A549 (cell line): ENCODE data around the gene VPS41. TPM values are rescaled to one million over a fixed set of nuclear protein-coding genes. Genes with fewer than 3 reads are reported as not detected.

Experiments used
- ATAC-seq, 2 experiments: fragments of 200-7000 bp in 1 of 2; fragments of >200 bp in 1 of 2; cut with Nextera tagmentation in 1 of 2; cut with Tn5 transposase in 1 of 2; 3 replicates each; pipeline versions ENCODE4 v1.8.0 to v1.9.1; 2018 to 2020; ENCODE audit warnings: mild to moderate bottlenecking in 1 of 2, moderate library complexity in 1 of 2
- CTCF ChIA-PET: fragments of 300-600 bp; sonication (Branson Sonifier 250); formaldehyde crosslinking; extraction: SDS; loops from one replicate; lab custom pipeline; 2021; ENCODE audit warnings: antibody characterized with exemption, inconsistent platforms; lab: Yijun Ruan, JAX
- POLR2A ChIA-PET: fragments of 350-600 bp; formaldehyde crosslinking; extraction: SDS; loops from one replicate; lab custom pipeline; 2021; ENCODE audit warnings: antibody characterized with exemption, inconsistent platforms; lab: Yijun Ruan, JAX
- DNase-seq, 2 experiments: peaks; one replicate each; pipeline versions ENCODE4 v3.0.0 to v3.0.0-alpha.2; 2011 to 2016; ENCODE audit warnings: low read depth in 1 of 2, low spot score in 1 of 2
- FAIRE-seq: peaks from 2 replicates; lab custom pipeline; 2011; peaks lifted over from hg19 to GRCh38; lab: Jason Lieb, UNC
- H3K27ac ChIP-seq, 2 experiments: fragments of >200 bp; sonication (Bioruptor Twin); formaldehyde crosslinking; 3 replicates each; pipeline ENCODE4 v1.5.1; 2016 to 2017
- H3K4me1 ChIP-seq: fragments of >200 bp; sonication (Bioruptor Twin); formaldehyde crosslinking; 3 replicates; pipeline ENCODE4 v1.6.1; 2016
- H3K4me2 ChIP-seq: fragments of >200 bp; sonication (Bioruptor Twin); formaldehyde crosslinking; 3 replicates; pipeline ENCODE4 v1.6.1; 2016
- H3K4me3 ChIP-seq: fragments of >200 bp; sonication (Bioruptor Twin); formaldehyde crosslinking; 3 replicates; pipeline ENCODE4 v1.5.1; 2016
- H3K9me3 ChIP-seq: fragments of >200 bp; sonication (Bioruptor Twin); formaldehyde crosslinking; 3 replicates; pipeline ENCODE4 v1.6.1; 2016
- CEBPB ChIP-seq, 2 experiments: fragments of >200 bp in 1 of 2; sonication (Bioruptor Twin) in 1 of 2; formaldehyde crosslinking in 1 of 2; IDR thresholded peaks; 2 replicates each; pipeline ENCODE4 v1.6.1; 2012 to 2016
- EHF ChIP-seq: fragments of 250-450 bp; sonication (Bioruptor Pico); IDR thresholded peaks from 2 replicates; pipeline ENCODE4 v1.5.0; 2020; ENCODE audit warnings: mild to moderate bottlenecking
- ESRRA ChIP-seq: fragments of 150-350 bp; IDR thresholded peaks from 2 replicates; pipeline ENCODE4 v1.6.1; 2014; ENCODE audit warnings: mild to moderate bottlenecking, low read length, borderline replicate concordance
- FOXS1 ChIP-seq: fragments of 250-450 bp; sonication (Bioruptor Pico); IDR thresholded peaks from 2 replicates; pipeline ENCODE4 v1.5.0; 2020; ENCODE audit warnings: mild to moderate bottlenecking, moderate library complexity
- HOXB5 ChIP-seq: fragments of 250-450 bp; sonication (Bioruptor Pico); IDR thresholded peaks from 2 replicates; pipeline ENCODE4 v1.5.0; 2020; ENCODE audit warnings: mild to moderate bottlenecking, moderate library complexity
- JUN ChIP-seq, 2 experiments: fragments of >200 bp; sonication (Bioruptor Twin); formaldehyde crosslinking; IDR thresholded peaks; 2 replicates in 1 of 2; 3 replicates in 1 of 2; pipeline ENCODE4 v1.6.1; 2016 to 2017
- KDM5A ChIP-seq: fragments of 200-600 bp; sonication (generic); IDR thresholded peaks from 2 replicates; pipeline ENCODE4 v1.6.1; 2016; ENCODE audit warnings: antibody characterized with exemption, mild to moderate bottlenecking
- NFE2L2 ChIP-seq: fragments of 150-350 bp; conservative IDR thresholded peaks from 2 replicates; pipeline ENCODE4 v1.6.1; 2014; ENCODE audit warnings: low read length
- NPAS2 ChIP-seq: fragments of 250-450 bp; sonication (Bioruptor Pico); IDR thresholded peaks from 2 replicates; pipeline ENCODE4 v1.8.0; 2022; ENCODE audit warnings: mild to moderate bottlenecking, moderate library complexity, borderline replicate concordance
- PHF8 ChIP-seq: fragments of 200-600 bp; sonication (generic); IDR thresholded peaks from 2 replicates; pipeline ENCODE4 v1.6.1; 2016; ENCODE audit warnings: low read depth, mild to moderate bottlenecking, antibody characterized with exemption, moderate library complexity, borderline replicate concordance
- POLR2A ChIP-seq: IDR thresholded peaks from 2 replicates; pipeline ENCODE4 v1.6.1; 2012; ENCODE audit warnings: mild to moderate bottlenecking, low read length
- RAD21 ChIP-seq, 2 experiments: fragments of >200 bp in 1 of 2; sonication (Bioruptor Twin) in 1 of 2; formaldehyde crosslinking in 1 of 2; IDR thresholded peaks in 1 of 2; conservative IDR thresholded peaks in 1 of 2; 2 replicates in 1 of 2; 3 replicates in 1 of 2; pipeline ENCODE4 v1.6.1; 2012 to 2018; ENCODE audit warnings: inconsistent platforms in 1 of 2
- RCOR1 ChIP-seq: fragments of 150-350 bp; IDR thresholded peaks from 2 replicates; pipeline ENCODE4 v1.6.1; 2014; ENCODE audit warnings: antibody characterized with exemption, low read length, low read depth
- TFCP2L1 ChIP-seq: fragments of 250-450 bp; sonication (Bioruptor Pico); IDR thresholded peaks from 2 replicates; pipeline ENCODE4 v1.5.0; 2021; ENCODE audit warnings: mild to moderate bottlenecking
- TP53 ChIP-seq: fragments of 250-450 bp; sonication (Bioruptor Pico); IDR thresholded peaks from 2 replicates; pipeline ENCODE4 v1.5.0; 2021; ENCODE audit warnings: mild to moderate bottlenecking, moderate library complexity
- ZC3H11A ChIP-seq: fragments of 450-650 bp; IDR thresholded peaks from 2 replicates; pipeline ENCODE4 v1.6.1; 2014; ENCODE audit warnings: antibody characterized with exemption, mild to moderate bottlenecking
- ZNF302 ChIP-seq: fragments of 250-450 bp; sonication (Bioruptor Pico); IDR thresholded peaks from 2 replicates; pipeline ENCODE4 v1.9.0; 2021; ENCODE audit warnings: inconsistent platforms, mild to moderate bottlenecking, moderate library complexity
- ZSCAN20 ChIP-seq: fragments of 250-450 bp; sonication (Bioruptor Pico); IDR thresholded peaks from 2 replicates; pipeline ENCODE4 v1.8.0; 2022; ENCODE audit warnings: mild to moderate bottlenecking, moderate library complexity
- whole genome bisulfite sequencing: methylation state at CpG from one replicate; pipeline ENCODE4 v1.1.6; 2017; ENCODE audit errors: missing lambda C conversion rate; 5-methylcytosine and 5-hydroxymethylcytosine counted together
- polyA minus RNA-seq: library from RNA; depleted of rRNA, polyadenylated mRNA; stranded (reverse); fragments of >200 nt; gene quantifications from 2 replicates; pipeline ENCODE4 v1.2.3, GENCODE V29; 2011; rRNA and poly(A)+ RNA removed
- polyA plus RNA-seq, 4 experiments: library from polyadenylated mRNA; depleted of rRNA in 3 of 4; stranded (reverse); fragments of >200 nt; fragmentation: RNase III in 1 of 4; extraction: RNeasy Plus Mini Kit Qiagen cat#74134 plus additional on column Dnase treatment in 1 of 4; gene quantifications; 2 replicates in 3 of 4; 3 replicates in 1 of 4; pipeline ENCODE4 v1.2.3, GENCODE V29; 2011 to 2017
- TF ChIP-seq, protein P1 (sequence below): fragments of 450-650 bp; IDR thresholded peaks from 2 replicates; pipeline ENCODE4 v1.6.1; 2014; ENCODE audit warnings: antibody characterized with exemption
- TF ChIP-seq, protein P2 (sequence below): fragments of 200-600 bp; sonication (generic); IDR thresholded peaks from 2 replicates; pipeline ENCODE4 v1.6.1; 2016; ENCODE audit warnings: antibody characterized with exemption, mild to moderate bottlenecking, moderate library complexity
- TF ChIP-seq, protein P3 (sequence below): fragments of 250-450 bp; sonication (Bioruptor Pico); IDR thresholded peaks from 2 replicates; pipeline ENCODE4 v1.5.0; 2021; ENCODE audit warnings: mild to moderate bottlenecking, moderate library complexity, borderline replicate concordance
- TF ChIP-seq, protein P4 (sequence below): fragments of >200 bp; sonication (Bioruptor Twin); formaldehyde crosslinking; IDR thresholded peaks from 3 replicates; pipeline ENCODE4 v1.5.1; 2016
- TF ChIP-seq, protein P5 (sequence below): IDR thresholded peaks from 2 replicates; pipeline ENCODE4 v1.6.1; 2012

VPS41 gene
- 37.0 and 59.9 TPM in 2 replicates for polyA plus RNA-seq (2011; rRNA removed)
- 5.3 and 6.1 TPM in 2 replicates for polyA plus RNA-seq (2012; cell fraction: cytosol; rRNA removed)
- 6.7 and 11.9 TPM in 2 replicates for polyA plus RNA-seq (2012; cell fraction: nucleus; rRNA removed)
- 23.7 to 26.5 TPM (median 24.6 TPM) in 3 replicates for polyA plus RNA-seq (2017; fragmentation: RNase III; extraction: RNeasy Plus Mini Kit Qiagen cat#74134 plus additional on column Dnase treatment)
- 19.5 and 24.0 TPM in 2 replicates for polyA minus RNA-seq

DNA sequence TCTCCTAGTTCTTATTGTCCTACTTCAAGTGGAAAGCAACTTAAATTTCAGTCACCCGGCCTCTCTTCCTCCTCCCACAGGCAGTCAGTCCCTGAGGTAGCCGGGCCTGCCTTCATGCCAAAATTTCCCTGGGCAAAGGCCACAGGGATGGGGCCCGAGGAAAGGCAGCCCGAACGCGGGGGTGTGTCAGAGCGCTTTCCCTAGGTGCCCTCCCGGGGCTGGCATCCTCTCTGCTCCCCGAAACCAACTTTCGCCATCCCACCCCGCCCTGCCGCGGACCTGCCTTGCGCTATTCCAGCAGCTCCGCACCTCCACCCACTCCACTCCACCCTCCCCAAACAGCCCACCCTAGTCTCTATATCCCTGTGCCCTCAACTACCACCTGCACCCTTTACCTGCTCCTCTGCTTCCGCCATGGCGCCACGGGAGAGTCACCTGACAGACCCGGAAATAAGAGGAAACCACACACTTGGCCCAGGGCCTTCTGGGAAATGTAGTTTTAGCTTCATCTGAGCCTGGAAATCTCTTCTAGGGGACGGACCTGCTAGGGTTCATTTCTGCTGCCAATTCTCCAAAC, at the start of gene VPS41:
TSS of gene VPS41 (minus strand) at position 433 of the 577 bp plus-strand sequence. CDS start at position 416, 17 bp downstream.
- FAIRE-seq = no peak
- TF ChIP-seq NFE2L2 (no peak), EHF (CRISPR knock-in tag) (no peak), NPAS2 (no peak), RAD21 (conservative IDR thresholded peaks at IDR 0.05 in 1 of 2, IDR thresholded peaks at IDR 0.05 in 1 of 2) (no peak), HOXB5 (CRISPR knock-in tag) (no peak), JUN (IDR thresholded peaks at IDR 0.05) (peak in 1 of 2 experiments; percentile 56; a peak in 2 of 5 replicates), RCOR1 (no peak), CEBPB (IDR thresholded peaks at IDR 0.05) (no peak), POLR2A (peak; percentile 47), ESRRA (no peak), ZSCAN20 (CRISPR knock-in tag) (no peak), TFCP2L1 (CRISPR knock-in tag) (no peak), FOXS1 (no peak), ZC3H11A (no peak), TP53 (CRISPR knock-in tag) (no peak), KDM5A (peak; percentile 80), PHF8 (peak; percentile 88), ZNF302 (CRISPR knock-in tag) (no peak)
- TF ChIP-seq, protein P1, sequence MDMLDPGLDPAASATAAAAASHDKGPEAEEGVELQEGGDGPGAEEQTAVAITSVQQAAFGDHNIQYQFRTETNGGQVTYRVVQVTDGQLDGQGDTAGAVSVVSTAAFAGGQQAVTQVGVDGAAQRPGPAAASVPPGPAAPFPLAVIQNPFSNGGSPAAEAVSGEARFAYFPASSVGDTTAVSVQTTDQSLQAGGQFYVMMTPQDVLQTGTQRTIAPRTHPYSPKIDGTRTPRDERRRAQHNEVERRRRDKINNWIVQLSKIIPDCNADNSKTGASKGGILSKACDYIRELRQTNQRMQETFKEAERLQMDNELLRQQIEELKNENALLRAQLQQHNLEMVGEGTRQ = peak; percentile 85
- TF ChIP-seq, protein P2, sequence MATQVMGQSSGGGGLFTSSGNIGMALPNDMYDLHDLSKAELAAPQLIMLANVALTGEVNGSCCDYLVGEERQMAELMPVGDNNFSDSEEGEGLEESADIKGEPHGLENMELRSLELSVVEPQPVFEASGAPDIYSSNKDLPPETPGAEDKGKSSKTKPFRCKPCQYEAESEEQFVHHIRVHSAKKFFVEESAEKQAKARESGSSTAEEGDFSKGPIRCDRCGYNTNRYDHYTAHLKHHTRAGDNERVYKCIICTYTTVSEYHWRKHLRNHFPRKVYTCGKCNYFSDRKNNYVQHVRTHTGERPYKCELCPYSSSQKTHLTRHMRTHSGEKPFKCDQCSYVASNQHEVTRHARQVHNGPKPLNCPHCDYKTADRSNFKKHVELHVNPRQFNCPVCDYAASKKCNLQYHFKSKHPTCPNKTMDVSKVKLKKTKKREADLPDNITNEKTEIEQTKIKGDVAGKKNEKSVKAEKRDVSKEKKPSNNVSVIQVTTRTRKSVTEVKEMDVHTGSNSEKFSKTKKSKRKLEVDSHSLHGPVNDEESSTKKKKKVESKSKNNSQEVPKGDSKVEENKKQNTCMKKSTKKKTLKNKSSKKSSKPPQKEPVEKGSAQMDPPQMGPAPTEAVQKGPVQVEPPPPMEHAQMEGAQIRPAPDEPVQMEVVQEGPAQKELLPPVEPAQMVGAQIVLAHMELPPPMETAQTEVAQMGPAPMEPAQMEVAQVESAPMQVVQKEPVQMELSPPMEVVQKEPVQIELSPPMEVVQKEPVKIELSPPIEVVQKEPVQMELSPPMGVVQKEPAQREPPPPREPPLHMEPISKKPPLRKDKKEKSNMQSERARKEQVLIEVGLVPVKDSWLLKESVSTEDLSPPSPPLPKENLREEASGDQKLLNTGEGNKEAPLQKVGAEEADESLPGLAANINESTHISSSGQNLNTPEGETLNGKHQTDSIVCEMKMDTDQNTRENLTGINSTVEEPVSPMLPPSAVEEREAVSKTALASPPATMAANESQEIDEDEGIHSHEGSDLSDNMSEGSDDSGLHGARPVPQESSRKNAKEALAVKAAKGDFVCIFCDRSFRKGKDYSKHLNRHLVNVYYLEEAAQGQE = no peak
- TF ChIP-seq, protein P3, sequence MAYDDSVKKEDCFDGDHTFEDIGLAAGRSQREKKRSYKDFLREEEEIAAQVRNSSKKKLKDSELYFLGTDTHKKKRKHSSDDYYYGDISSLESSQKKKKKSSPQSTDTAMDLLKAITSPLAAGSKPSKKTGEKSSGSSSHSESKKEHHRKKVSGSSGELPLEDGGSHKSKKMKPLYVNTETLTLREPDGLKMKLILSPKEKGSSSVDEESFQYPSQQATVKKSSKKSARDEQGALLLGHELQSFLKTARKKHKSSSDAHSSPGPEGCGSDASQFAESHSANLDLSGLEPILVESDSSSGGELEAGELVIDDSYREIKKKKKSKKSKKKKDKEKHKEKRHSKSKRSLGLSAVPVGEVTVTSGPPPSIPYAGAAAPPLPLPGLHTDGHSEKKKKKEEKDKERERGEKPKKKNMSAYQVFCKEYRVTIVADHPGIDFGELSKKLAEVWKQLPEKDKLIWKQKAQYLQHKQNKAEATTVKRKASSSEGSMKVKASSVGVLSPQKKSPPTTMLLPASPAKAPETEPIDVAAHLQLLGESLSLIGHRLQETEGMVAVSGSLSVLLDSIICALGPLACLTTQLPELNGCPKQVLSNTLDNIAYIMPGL (CRISPR knock-in tag) = no peak
- TF ChIP-seq, protein P4, sequence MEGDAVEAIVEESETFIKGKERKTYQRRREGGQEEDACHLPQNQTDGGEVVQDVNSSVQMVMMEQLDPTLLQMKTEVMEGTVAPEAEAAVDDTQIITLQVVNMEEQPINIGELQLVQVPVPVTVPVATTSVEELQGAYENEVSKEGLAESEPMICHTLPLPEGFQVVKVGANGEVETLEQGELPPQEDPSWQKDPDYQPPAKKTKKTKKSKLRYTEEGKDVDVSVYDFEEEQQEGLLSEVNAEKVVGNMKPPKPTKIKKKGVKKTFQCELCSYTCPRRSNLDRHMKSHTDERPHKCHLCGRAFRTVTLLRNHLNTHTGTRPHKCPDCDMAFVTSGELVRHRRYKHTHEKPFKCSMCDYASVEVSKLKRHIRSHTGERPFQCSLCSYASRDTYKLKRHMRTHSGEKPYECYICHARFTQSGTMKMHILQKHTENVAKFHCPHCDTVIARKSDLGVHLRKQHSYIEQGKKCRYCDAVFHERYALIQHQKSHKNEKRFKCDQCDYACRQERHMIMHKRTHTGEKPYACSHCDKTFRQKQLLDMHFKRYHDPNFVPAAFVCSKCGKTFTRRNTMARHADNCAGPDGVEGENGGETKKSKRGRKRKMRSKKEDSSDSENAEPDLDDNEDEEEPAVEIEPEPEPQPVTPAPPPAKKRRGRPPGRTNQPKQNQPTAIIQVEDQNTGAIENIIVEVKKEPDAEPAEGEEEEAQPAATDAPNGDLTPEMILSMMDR = no peak
- TF ChIP-seq, protein P5, sequence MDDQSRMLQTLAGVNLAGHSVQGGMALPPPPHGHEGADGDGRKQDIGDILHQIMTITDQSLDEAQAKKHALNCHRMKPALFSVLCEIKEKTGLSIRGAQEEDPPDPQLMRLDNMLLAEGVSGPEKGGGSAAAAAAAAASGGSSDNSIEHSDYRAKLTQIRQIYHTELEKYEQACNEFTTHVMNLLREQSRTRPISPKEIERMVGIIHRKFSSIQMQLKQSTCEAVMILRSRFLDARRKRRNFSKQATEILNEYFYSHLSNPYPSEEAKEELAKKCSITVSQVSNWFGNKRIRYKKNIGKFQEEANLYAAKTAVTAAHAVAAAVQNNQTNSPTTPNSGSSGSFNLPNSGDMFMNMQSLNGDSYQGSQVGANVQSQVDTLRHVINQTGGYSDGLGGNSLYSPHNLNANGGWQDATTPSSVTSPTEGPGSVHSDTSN = no peak
- TF ChIP-seq, all 56 proteins: peak for 5
- H3K4me3 ChIP-seq = peak within 1 kb of the TSS; percentile 60
- ChIA-PET CTCF (interaction anchor here (1.1 kb wide), 1 partner anchor 32 kb away, joined by 3 read pairs; no protein-coding TSS in a partner anchor), POLR2A (interaction anchor here (0.6 to 1.0 kb wide), 5 partner anchors 21 to 658 kb away, joined by 3 read pairs; partner anchors contain the start of gene YAE1)
- H3K4me1 ChIP-seq = peaks cover 5% of the 10 kb centered on the region; the same call in 1 of the 3 replicates
- ATAC-seq = peak; percentile 99 to 100
- no peaks in the 10 kb centered on the region for H3K9me3 ChIP-seq
- 2% methylated on average over 20 of the region's 20 CpGs for WGBS
- H3K27ac ChIP-seq = peak within 1 kb of the TSS; percentile 57 to 85
- peak within 1 kb of the TSS; percentile 78 for H3K4me2 ChIP-seq
- DNase-seq = peak; percentile 75 to 91
